ENCODE data around the gene MVB12B.

DNA sequence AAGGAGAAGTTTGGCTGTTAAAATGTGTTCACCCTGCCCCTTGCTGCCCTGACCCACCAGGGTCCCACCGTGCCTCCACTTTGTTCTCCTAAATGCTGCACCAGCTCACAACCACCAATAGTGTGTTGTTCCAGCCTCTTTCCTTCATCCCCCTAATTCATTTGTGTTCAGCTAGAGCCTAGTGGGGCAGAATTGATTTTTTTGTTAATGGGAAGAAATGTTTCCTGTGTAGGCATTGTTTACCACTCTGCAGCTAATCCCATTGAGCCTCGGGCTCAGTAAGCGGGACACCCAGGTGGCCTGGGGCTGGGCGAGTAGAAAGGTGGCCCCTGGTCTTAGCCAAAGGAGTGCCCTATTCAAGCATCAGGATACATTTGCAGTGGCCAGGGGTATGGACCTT, 127.6 kb downstream of the MVB12B start:
- TF ChIP-seq EGR1 (IDR thresholded peaks at IDR 0.05) (no peak), TAF1 (IDR thresholded peaks at IDR 0.05; ENCODE audit: low read depth) (no peak), TCF12 (IDR thresholded peaks at IDR 0.05; ENCODE audit: low read depth) (no peak)

Measured in Ishikawa (cell line).